H1 (cell line): ENCODE results near the gene GPR63. TPM values are rescaled to one million over a fixed set of nuclear protein-coding genes. Genes with fewer than 3 reads are reported as not detected.

Source experiments
- CTCF ChIA-PET: fragments of 300-600 bp; sonication (Branson Sonifier 250); formaldehyde crosslinking; loops from one replicate; lab custom pipeline; 2021; ENCODE audit not compliant: partially characterized antibody; lab: Charles Lee
- POLR2A ChIA-PET: fragments of 300-600 bp; sonication (Branson Sonifier 250); formaldehyde crosslinking; loops from one replicate; lab custom pipeline; 2021; ENCODE audit warnings: inconsistent platforms; ENCODE audit not compliant: partially characterized antibody; lab: Charles Lee
- DNase-seq, 2 experiments: peaks; one replicate each; pipeline versions ENCODE4 v3.0.0 to v3.0.0-alpha.2; 2010 to 2022; ENCODE audit warnings: low spot score in 2 of 2, low read depth in 1 of 2, mixed read lengths in 1 of 2
- FAIRE-seq: peaks from 2 replicates; lab custom pipeline; 2011; peaks lifted over from hg19 to GRCh38; lab: Jason Lieb, UNC
- H2AFZ ChIP-seq: 2 replicates; pipeline ENCODE4 v1.8.1; 2012; ENCODE audit warnings: low read length, inconsistent platforms
- H2AK5ac ChIP-seq: 2 replicates; pipeline ENCODE4 v1.6.1; 2013; ENCODE audit warnings: low read depth, low read length
- H2BK120ac ChIP-seq: replicated peaks from 2 replicates; pipeline ENCODE3; 2013; ENCODE audit warnings: low read depth, low read length, inconsistent platforms
- H2BK12ac ChIP-seq: 2 replicates; pipeline ENCODE4 v1.6.1; 2013; ENCODE audit warnings: low read depth, low read length
- H2BK15ac ChIP-seq: 2 replicates; pipeline ENCODE4 v1.6.1; 2013; ENCODE audit warnings: low read length
- H2BK20ac ChIP-seq: 2 replicates; pipeline ENCODE4 v1.6.1; 2013; ENCODE audit warnings: low read length
- H2BK5ac ChIP-seq: 2 replicates; pipeline ENCODE4 v1.6.1; 2013; ENCODE audit warnings: low read depth, low read length
- H3K14ac ChIP-seq: 2 replicates; pipeline ENCODE4 v1.6.1; 2013; ENCODE audit warnings: inconsistent platforms; ENCODE audit not compliant: insufficient read length
- H3K18ac ChIP-seq: 2 replicates; pipeline ENCODE4 v1.6.1; 2013; ENCODE audit warnings: low read length; ENCODE audit errors: extremely low read depth
- H3K23ac ChIP-seq: 2 replicates; pipeline ENCODE4 v1.6.1; 2013; ENCODE audit warnings: inconsistent platforms; ENCODE audit not compliant: insufficient read length
- H3K23me2 ChIP-seq: 2 replicates; pipeline ENCODE4 v1.6.1; 2013; ENCODE audit warnings: low read depth, low read length
- H3K27ac ChIP-seq: 2 replicates; pipeline ENCODE4 v1.6.1; 2011; ENCODE audit warnings: low read depth, low read length, inconsistent platforms
- H3K27me3 ChIP-seq, 4 experiments: replicated peaks in 1 of 4; 1 replicate in 1 of 4; 2 replicates in 3 of 4; pipeline versions ENCODE4 v1.6.1 to v1.8.1; 2011 to 2013; ENCODE audit warnings: low read length in 3 of 4, mild to moderate bottlenecking in 3 of 4, inconsistent platforms in 2 of 4, mixed read lengths in 2 of 4, moderate library complexity in 1 of 4; ENCODE audit not compliant: control insufficient read depth in 3 of 4, insufficient read depth in 3 of 4; ENCODE audit errors: extremely low read depth in 1 of 4
- H3K36me3 ChIP-seq, 4 experiments: 2 replicates each; pipeline versions ENCODE4 v1.6.1 to v1.8.1; 2011 to 2013; ENCODE audit warnings: mild to moderate bottlenecking in 4 of 4, low read length in 3 of 4, moderate library complexity in 2 of 4, control low read depth in 1 of 4, inconsistent platforms in 1 of 4; ENCODE audit not compliant: insufficient read depth in 4 of 4, control insufficient read depth in 2 of 4
- H3K4ac ChIP-seq: replicated peaks from 2 replicates; pipeline ENCODE3; 2013; ENCODE audit warnings: low read length, low read depth, mixed read lengths, inconsistent platforms; ENCODE audit not compliant: insufficient read length
- H3K4me1 ChIP-seq, 4 experiments: replicated peaks in 1 of 4; 1 replicate in 1 of 4; 2 replicates in 3 of 4; pipeline versions ENCODE4 v1.6.1 to v1.8.1; 2011 to 2013; ENCODE audit warnings: low read length in 3 of 4, inconsistent platforms in 2 of 4, mixed read lengths in 1 of 4; ENCODE audit not compliant: insufficient read depth in 4 of 4, control insufficient read depth in 3 of 4
- H3K4me2 ChIP-seq, 2 experiments: 2 replicates each; pipeline versions ENCODE4 v1.6.1 to v1.8.1; 2011 to 2013; ENCODE audit warnings: low read depth in 2 of 2, low read length in 2 of 2, control low read depth in 1 of 2, inconsistent platforms in 1 of 2, mild to moderate bottlenecking in 1 of 2; ENCODE audit not compliant: insufficient read depth in 1 of 2
- H3K4me3 ChIP-seq, 4 experiments: fragments of 200-600, 300-600 bp in 1 of 4; sonication (generic), shearing (Covaris generic), sonication (Bioruptor Twin) in 1 of 4; 2 replicates each; pipeline versions ENCODE4 v1.5.1 to v1.8.1; 2011 to 2016; ENCODE audit warnings: low read length in 4 of 4, low read depth in 3 of 4, control low read depth in 2 of 4, inconsistent platforms in 2 of 4, mild to moderate bottlenecking in 2 of 4, mixed read lengths in 1 of 4, moderate library complexity in 1 of 4; ENCODE audit not compliant: insufficient read depth in 2 of 4; ENCODE audit errors: extremely low read depth in 1 of 4
- H3K56ac ChIP-seq: replicated peaks from 2 replicates; pipeline ENCODE3; 2013; ENCODE audit warnings: low read depth, mild to moderate bottlenecking, mixed read lengths, low read length, inconsistent platforms; ENCODE audit not compliant: insufficient read length
- H3K79me1 ChIP-seq: 2 replicates; pipeline ENCODE4 v1.6.1; 2013; ENCODE audit warnings: low read depth, low read length, control low read depth
- H3K79me2 ChIP-seq, 2 experiments: 2 replicates each; pipeline versions ENCODE4 v1.6.1 to v1.8.1; 2012 to 2013; ENCODE audit warnings: low read length in 2 of 2, mild to moderate bottlenecking in 2 of 2, inconsistent platforms in 1 of 2; ENCODE audit not compliant: insufficient read depth in 2 of 2, control insufficient read depth in 1 of 2
- H3K9ac ChIP-seq, 4 experiments: replicated peaks in 1 of 4; 1 replicate in 1 of 4; 2 replicates in 3 of 4; pipeline versions ENCODE4 v1.6.1 to v1.8.1; 2011 to 2013; ENCODE audit warnings: low read depth in 3 of 4, low read length in 3 of 4, control low read depth in 2 of 4, mild to moderate bottlenecking in 2 of 4, moderate library complexity in 2 of 4, inconsistent platforms in 1 of 4; ENCODE audit errors: extremely low read depth in 1 of 4
- H3K9me3 ChIP-seq, 2 experiments: 2 replicates each; pipeline versions ENCODE4 v1.6.1 to v1.8.1; 2012 to 2013; ENCODE audit warnings: mild to moderate bottlenecking in 2 of 2, moderate library complexity in 2 of 2, control low read depth in 1 of 2, inconsistent platforms in 1 of 2, low read depth in 1 of 2, low read length in 1 of 2, mixed read lengths in 1 of 2; ENCODE audit not compliant: insufficient read depth in 2 of 2
- H4K20me1 ChIP-seq, 2 experiments: replicated peaks in 1 of 2; 2 replicates each; pipeline versions ENCODE3 to v1.8.1; 2011 to 2013; ENCODE audit warnings: inconsistent platforms in 2 of 2, low read length in 2 of 2, mild to moderate bottlenecking in 1 of 2; ENCODE audit not compliant: insufficient read depth in 2 of 2, control insufficient read depth in 1 of 2
- H4K5ac ChIP-seq: 2 replicates; pipeline ENCODE4 v1.6.1; 2013; ENCODE audit warnings: low read length, low read depth, mixed read lengths, inconsistent platforms; ENCODE audit not compliant: insufficient read length
- H4K8ac ChIP-seq: 2 replicates; pipeline ENCODE4 v1.8.0; 2013; ENCODE audit warnings: mild to moderate bottlenecking, moderate library complexity, low read length, inconsistent platforms; ENCODE audit not compliant: insufficient read depth; ENCODE audit errors: extremely low read depth
- H4K91ac ChIP-seq: replicated peaks from 2 replicates; pipeline ENCODE3; 2013; ENCODE audit warnings: low read length, mixed read lengths, inconsistent platforms; ENCODE audit not compliant: insufficient read length
- CTBP2 ChIP-seq: IDR thresholded peaks from 2 replicates; pipeline ENCODE4 v1.7.0; 2011; ENCODE audit warnings: borderline replicate concordance, mild to moderate bottlenecking, moderate library complexity, mixed read lengths, low read length; ENCODE audit not compliant: insufficient read depth, insufficient read length
- TAF1 ChIP-seq: IDR thresholded peaks from 2 replicates; pipeline ENCODE4 v1.6.1; 2011; ENCODE audit warnings: mild to moderate bottlenecking, low read depth, low read length
- WGBS, 2 experiments: shearing (Covaris generic) in 1 of 2; methylation state at CpG; one replicate each; pipeline versions ENCODE4 v1.1.6 to v1.1.7; 2013 to 2015; ENCODE audit warnings: low lambda C conversion rate in 2 of 2, mixed read lengths in 2 of 2, inconsistent platforms in 1 of 2, low coverage in 1 of 2, missing lambda C conversion rate in 1 of 2; ENCODE audit not compliant: insufficient replicate concordance in 2 of 2, insufficient coverage in 1 of 2, insufficient read length in 1 of 2; ENCODE audit errors: extremely low coverage in 1 of 2, missing lambda C conversion rate in 1 of 2; 5-methylcytosine and 5-hydroxymethylcytosine counted together
- polyA plus RNA-seq, 7 experiments: library from polyadenylated mRNA; depleted of rRNA in 3 of 7; stranded (reverse) in 5 of 7; unstranded in 2 of 7; fragments of >200 nt in 5 of 7; fragments of 200-250 nt in 2 of 7; gene quantifications; 1 replicate in 5 of 7; 2 replicates in 1 of 7; 4 replicates in 1 of 7; pipeline versions ENCODE4 v1.2.1 to v1.2.3, GENCODE V29; 2011 to 2013; ENCODE audit warnings: missing spikeins in 2 of 7, mixed read lengths in 2 of 7
- total RNA-seq: library from RNA; stranded (reverse); fragmentation: NEBNext Ultra II Directional; extraction: Animal tissue kit (Norgen Biotek cat#: 25700); gene quantifications from 2 replicates; pipeline ENCODE4 v1.2.1, GENCODE V29; 2021

The GPR63 gene
- total and polyA plus RNA-seq, 2 of the 8 experiments (the other 6 are each of a cell fraction or from before 2014, with no cell fraction given), result 6.1 to 11.6 TPM

- no peak for TF ChIP-seq TAF1
These were observed 15.3 kb upstream of the GPR63 start (continued) for GRCh38 chr6:96852605-96853004.

GRCh38 chr6:96851858-96852257, 14.6 kb upstream of the GPR63 start:
- no peak overlapping the region for H3K9ac ChIP-seq
- H3K23me2 ChIP-seq, result no peaks in the 10 kb centered on the region
- no peak overlapping the region for H4K91ac ChIP-seq
- H2BK5ac ChIP-seq, result no peak overlapping the region
- H3K56ac ChIP-seq, result no peak overlapping the region
- H4K20me1 ChIP-seq, result no peaks in the 10 kb centered on the region
- no peak overlapping the region for H3K4me2 ChIP-seq
- WGBS, 2 experiments, result 95% methylated on average over 8 of the region's 8 CpGs; no CpG with 5 or more reads in 1 of the 2 experiments
- no peak overlapping the region for H3K4ac ChIP-seq
- H2BK20ac ChIP-seq, result no peak overlapping the region
- no peak overlapping the region for H3K14ac ChIP-seq
- no peak overlapping the region for H3K4me3 ChIP-seq
- H3K18ac ChIP-seq, result no peak overlapping the region
- H2BK120ac ChIP-seq, result no peak overlapping the region
- no peaks in the 10 kb centered on the region for H3K27me3 ChIP-seq
- no peaks in the 10 kb centered on the region for H3K36me3 ChIP-seq
- H2BK12ac ChIP-seq, result no peak overlapping the region
- H3K23ac ChIP-seq, result no peak overlapping the region
- H4K5ac ChIP-seq, result no peak overlapping the region
- H2AFZ ChIP-seq, result no peak overlapping the region
- H2AK5ac ChIP-seq, result no peak overlapping the region
- ChIA-PET POLR2A (no interaction called here), CTCF (no interaction called here)
- no peak for FAIRE-seq
- no peak overlapping the region for H3K27ac ChIP-seq
- H2BK15ac ChIP-seq, result no peak overlapping the region
- no peaks in the 10 kb centered on the region for H3K79me1 ChIP-seq
- no peak overlapping the region for H4K8ac ChIP-seq
- H3K9me3 ChIP-seq, result peaks cover 0 to 6% of the 10 kb centered on the region in 2 experiments; a peak in 1 of 4 replicates
- DNase-seq, result no peak
- H3K79me2 ChIP-seq, result no peaks in the 10 kb centered on the region
- no peaks in the 10 kb centered on the region for H3K4me1 ChIP-seq
- TF ChIP-seq CTBP2, result no peak
